K562 treated with DMSO at 1 percent for 24 hours (cell line): ENCODE data around the gene CTAG2. TPM values are rescaled to one million over a fixed set of nuclear protein-coding genes. Genes with fewer than 3 reads are reported as not detected.

Experiments used
- total RNA-seq: library from RNA; unstranded; fragments of 300-600 nt; gene quantifications from 2 replicates; pipeline ENCODE4 v1.2.3, GENCODE V29; 2022; ENCODE audit warnings: low read depth; ENCODE audit not compliant: insufficient read depth

Gene CTAG2
- total RNA-seq: 37.7 and 42.0 TPM in 2 replicates

GRCh38 chrX:154653413-154653812 lies at the start of gene CTAG2:
CTAG2 (minus strand) TSS chrX:154653579; CDS start chrX:154653515, 64 bp downstream.

GRCh38 chrX:154619182-154619581 lies 34.2 kb downstream of the CTAG2 start, which contains the start of gene CTAG1B:
CTAG1B (minus strand) TSS chrX:154619282; CDS start chrX:154619218, 64 bp downstream.

Other genes with a start within 250 kb of the CTAG2 start
- 33.9 and 36.1 TPM in 2 replicates for gene DNASE1L1, start 244.3 kb downstream of the CTAG2 start, total RNA-seq
- gene TAFAZZIN, start 242.0 kb downstream of the CTAG2 start, total RNA-seq: 50.3 and 60.2 TPM in 2 replicates
- 233 TPM in 2 replicates for gene ATP6AP1, start 224.9 kb downstream of the CTAG2 start, total RNA-seq
- gene GDI1, start 216.4 kb downstream of the CTAG2 start, total RNA-seq: 124 and 126 TPM in 2 replicates
- gene FAM50A, start 209.4 kb downstream of the CTAG2 start, total RNA-seq: 212 and 228 TPM in 2 replicates
- gene PLXNA3, start 195.3 kb downstream of the CTAG2 start, total RNA-seq: 9.9 and 11.4 TPM in 2 replicates
- 276 and 296 TPM in 2 replicates for gene LAGE3, start 174.3 kb downstream of the CTAG2 start, total RNA-seq
- 85.5 and 100 TPM in 2 replicates for gene UBL4A, start 167.0 kb downstream of the CTAG2 start, total RNA-seq
- gene SLC10A3, start 162.9 kb downstream of the CTAG2 start, total RNA-seq: 53.6 and 59.5 TPM in 2 replicates
- 134 and 149 TPM in 2 replicates for gene FAM3A, start 137.3 kb downstream of the CTAG2 start, total RNA-seq
- 279 and 293 TPM in 2 replicates for gene G6PD, start 106.7 kb downstream of the CTAG2 start, total RNA-seq
- gene IKBKG, start 106.0 kb downstream of the CTAG2 start, total RNA-seq: 61.0 and 63.2 TPM in 2 replicates
- not detected in 2 replicates for gene CTAG1A, start 68.4 kb downstream of the CTAG2 start, total RNA-seq
- not detected in 2 replicates for gene CTAG1B, start 34.3 kb downstream of the CTAG2 start, total RNA-seq
- gene GAB3, start 97.5 kb upstream of the CTAG2 start, total RNA-seq: 9.6 and 10.8 TPM in 2 replicates
- gene DKC1, start 109.3 kb upstream of the CTAG2 start, total RNA-seq: 75.8 and 79.0 TPM in 2 replicates
- 209 and 211 TPM in 2 replicates for gene MPP1, start 151.9 kb upstream of the CTAG2 start, total RNA-seq
- gene SMIM9, start 181.1 kb upstream of the CTAG2 start, total RNA-seq: not detected in 2 replicates
- gene F8A1, start 232.8 kb upstream of the CTAG2 start, total RNA-seq: not detected in 2 replicates